ENCODE results near the gene ARHGEF6. TPM values are rescaled to one million over a fixed set of nuclear protein-coding genes. Genes with fewer than 3 reads are reported as not detected.
A peak's percentile ranks its signal among the peaks of the same experiment; 100 is the strongest.
"Not testable (repeated sequence)": the region's sequence is repeated elsewhere in the genome, so short reads cannot be mapped to it uniquely, and the experiment has no call there.

ARHGEF6 gene
- total RNA-seq, 1 donor from 2014 or later: 40.2 TPM

DNA sequence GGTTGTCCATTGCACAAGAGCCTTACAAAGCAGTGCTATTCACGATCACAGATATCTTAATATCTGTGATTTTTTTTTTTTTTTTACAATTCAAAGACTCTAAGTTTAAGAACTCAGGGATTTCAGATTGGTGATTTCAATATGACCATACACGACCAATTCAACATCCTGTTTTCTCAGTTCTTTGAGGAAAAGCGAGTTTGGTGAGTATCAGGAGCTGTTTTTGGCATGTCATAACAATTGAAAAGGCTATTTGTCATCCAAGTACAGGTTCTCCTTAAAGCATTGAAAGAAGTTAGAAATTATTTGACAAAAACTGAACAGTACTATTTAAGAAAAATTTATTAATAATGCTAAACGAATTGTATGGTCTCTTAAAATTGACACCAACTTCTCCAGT is 9.1 kb upstream of the ARHGEF6 start:
- intact Hi-C loops (cut with DNase I): no loop called here
- ATAC-seq: no peak

DNA sequence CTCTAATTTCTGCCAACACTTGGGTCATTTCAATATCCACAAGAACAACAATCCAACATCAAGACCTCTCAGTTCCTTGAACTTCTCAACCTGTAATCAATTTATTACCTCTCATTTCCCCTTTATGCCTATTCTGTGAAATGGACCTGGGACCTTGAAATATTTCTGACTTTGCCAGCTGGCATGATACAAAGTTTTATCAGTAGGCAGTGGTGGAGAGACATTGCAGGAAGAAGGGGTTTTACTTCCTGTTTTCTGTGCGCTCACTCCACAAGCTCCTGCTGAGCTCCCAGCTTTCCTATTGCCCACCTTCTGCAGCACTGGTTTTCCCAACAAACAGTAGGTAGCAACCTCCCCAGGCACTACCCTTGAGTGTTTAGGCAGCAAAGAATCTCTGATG is 3.5 kb upstream of the ARHGEF6 start:
- no peak for ATAC-seq
- DNase-seq (ENCODE audit: missing footprints): no peak
- intact Hi-C loops (cut with DNase I): no loop called here

More for the DNA sequence above, 9.1 kb upstream of the ARHGEF6 start:
- no peak for DNase-seq (ENCODE audit: missing footprints)

DNA sequence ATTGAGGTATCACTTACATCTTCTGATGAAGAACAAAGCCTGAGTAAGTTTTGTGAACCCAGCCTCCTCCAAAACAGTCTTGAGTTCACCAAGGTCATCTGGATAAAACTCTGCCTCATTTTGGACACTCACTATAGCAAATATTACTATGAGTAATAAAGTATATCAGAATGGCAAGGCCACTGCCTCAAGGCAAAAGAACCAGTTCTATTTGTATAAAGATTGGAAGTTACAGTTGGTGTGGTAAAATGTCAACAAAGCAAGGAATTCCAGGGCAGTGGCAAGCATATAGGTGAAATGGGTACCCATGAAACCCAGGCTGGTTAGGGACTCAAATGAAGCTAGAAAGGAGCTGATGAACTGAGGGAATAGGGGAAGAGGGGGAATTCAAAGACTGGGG is 2.4 kb upstream of the ARHGEF6 start:
- no peak for DNase-seq (ENCODE audit: missing footprints)
- intact Hi-C loops (cut with DNase I): no loop called here
- ATAC-seq: no peak

- intact Hi-C loops (cut with DNase I): no loop called here
- peak; percentile 34 for ATAC-seq
- DNase-seq (ENCODE audit: missing footprints): no peak
These were observed 557 bp upstream of the ARHGEF6 start for GRCh38 chrX:136781180-136781797.

DNA sequence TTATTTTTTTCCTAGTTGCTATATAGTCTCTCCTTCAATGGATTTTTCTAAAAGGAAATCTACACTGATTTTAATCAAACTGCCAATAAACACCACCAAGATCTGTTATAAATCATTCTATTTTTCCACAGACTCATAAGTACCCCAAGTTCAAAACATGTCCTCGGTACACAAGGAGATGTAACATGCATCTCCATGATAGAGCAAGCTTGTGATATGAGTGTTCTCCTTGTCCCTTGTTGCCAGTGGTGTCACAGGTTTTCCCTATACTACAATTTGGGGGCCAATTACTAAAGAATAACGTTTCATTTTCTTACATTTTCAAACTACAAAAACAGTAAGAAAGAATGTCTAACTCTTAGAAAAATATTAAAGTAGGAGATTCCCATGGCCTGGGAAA is 491 bp downstream of the ARHGEF6 start:
- DNase-seq (ENCODE audit: missing footprints): no peak
- ATAC-seq: no peak
- intact Hi-C loops (cut with DNase I): no loop called here

DNA sequence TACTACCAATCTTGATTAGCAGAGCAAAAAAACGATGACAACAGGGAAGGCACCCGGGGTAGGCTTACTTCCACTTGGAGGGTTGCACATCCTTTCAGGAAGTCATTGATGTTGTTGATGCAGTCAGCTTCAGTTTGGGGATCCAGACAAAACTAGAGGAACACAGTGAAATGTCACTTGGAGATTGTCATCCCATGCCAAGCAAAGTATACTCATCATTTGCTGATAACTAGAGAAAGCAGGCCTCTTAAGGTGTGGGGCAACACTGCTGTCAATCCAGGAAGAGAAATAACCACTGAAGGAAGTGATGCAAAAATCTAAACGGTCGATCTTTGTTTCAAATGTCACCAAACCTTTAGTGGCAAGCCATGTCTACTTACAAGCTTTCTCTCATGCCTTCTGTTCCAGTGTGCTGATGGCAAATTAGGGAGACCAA is 1.4 kb downstream of the ARHGEF6 start:
- DNase-seq (ENCODE audit: missing footprints) (no peak), ATAC-seq (no peak)
- intact Hi-C loops (cut with DNase I): loop anchor here (5.0 kb wide), 1 partner anchor 33 kb away; no protein-coding TSS in a partner anchor

GRCh38 chrX:136778916-136779315 is 1.8 kb downstream of the ARHGEF6 start:
- intact Hi-C loops (cut with DNase I): loop anchor here (5.0 kb wide), 1 partner anchor 33 kb away; no protein-coding TSS in a partner anchor
- DNase-seq (ENCODE audit: missing footprints) (no peak), ATAC-seq (no peak)

DNA sequence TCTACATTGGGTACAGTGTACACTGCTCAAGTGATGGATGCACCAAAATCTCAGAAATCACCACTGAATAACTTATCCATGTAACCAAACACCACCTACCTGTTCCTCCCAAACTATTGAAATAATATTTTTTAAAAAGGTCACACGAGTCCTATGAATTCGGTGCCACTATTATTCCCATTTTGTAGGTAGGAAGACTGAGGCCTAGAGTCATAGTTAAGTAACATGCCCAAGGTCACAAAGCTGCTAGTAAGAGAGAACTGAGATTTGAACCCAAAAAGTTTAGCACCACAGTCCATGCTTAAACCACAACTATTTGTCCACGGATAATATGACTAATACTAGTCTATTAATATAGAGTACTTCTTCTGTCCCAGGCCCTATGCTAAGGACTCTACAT is 2.7 kb downstream of the ARHGEF6 start:
- intact Hi-C loops (cut with DNase I): loop anchor here (5.0 kb wide), 1 partner anchor 34 kb away; no protein-coding TSS in a partner anchor
- DNase-seq (ENCODE audit: missing footprints): no peak
- no peak for ATAC-seq

DNA sequence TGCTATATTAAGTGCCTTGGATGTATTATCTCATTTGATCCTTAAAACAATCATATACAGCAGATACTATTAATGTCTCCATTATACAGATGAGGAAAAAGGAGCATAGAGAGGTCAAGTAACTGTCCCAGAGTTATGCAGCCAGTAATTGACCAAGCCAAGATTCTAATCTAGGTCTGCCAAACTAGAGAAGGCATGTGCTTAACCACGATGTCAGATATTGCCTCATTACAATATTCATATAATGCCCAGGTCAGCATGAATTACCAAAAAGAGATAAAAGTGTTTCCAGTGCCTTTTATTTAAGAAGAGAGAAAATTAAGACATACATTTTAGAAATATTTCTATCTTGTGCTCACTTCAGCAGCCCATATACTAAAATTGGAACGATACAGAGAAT is 7.1 kb downstream of the ARHGEF6 start:
- no peak for DNase-seq (ENCODE audit: missing footprints)
- ATAC-seq: no peak
- intact Hi-C loops (cut with DNase I): no loop called here

GRCh38 chrX:136771869-136772268 is 8.9 kb downstream of the ARHGEF6 start:
- intact Hi-C loops (cut with DNase I); DNase-seq (ENCODE audit: missing footprints); ATAC-seq: not testable (repeated sequence)

GRCh38 chrX:136768469-136769084 is 12.2 kb downstream of the ARHGEF6 start:
- intact Hi-C loops (cut with DNase I): loop anchor here (10.0 kb wide), 1 partner anchor 54 kb away; no protein-coding TSS in a partner anchor
- ATAC-seq (peak; percentile 19), DNase-seq (ENCODE audit: missing footprints) (peak; percentile 75)

GRCh38 chrX:136767104-136767941 is 13.4 kb downstream of the ARHGEF6 start:
- DNase-seq (ENCODE audit: missing footprints) (peak; percentile 87), ATAC-seq (peak; percentile 90)
- intact Hi-C loops (cut with DNase I): loop anchor here (1.0 to 10.0 kb wide), 2 partner anchors 36 to 53 kb away; no protein-coding TSS in a partner anchor

- intact Hi-C loops (cut with DNase I): loop anchor here (1.0 to 10.0 kb wide), 2 partner anchors 35 to 52 kb away; no protein-coding TSS in a partner anchor
- peak; percentile 63 for ATAC-seq
- DNase-seq (ENCODE audit: missing footprints): no peak
These were observed 14.0 kb downstream of the ARHGEF6 start for GRCh38 chrX:136766785-136767103.

- intact Hi-C loops (cut with DNase I): loop anchor here (10.0 kb wide), 1 partner anchor 51 kb away; no protein-coding TSS in a partner anchor
- peak; percentile 18 for ATAC-seq
These were observed 14.8 kb downstream of the ARHGEF6 start for GRCh38 chrX:136765821-136766356.

GRCh38 chrX:136764206-136764605 is 16.5 kb downstream of the ARHGEF6 start:
- intact Hi-C loops (cut with DNase I): loop anchor here (10.0 kb wide), 1 partner anchor 49 kb away; no protein-coding TSS in a partner anchor
- ATAC-seq (no peak), DNase-seq (ENCODE audit: missing footprints) (no peak)

More at GRCh38 chrX:136765821-136766356, 14.8 kb downstream of the ARHGEF6 start:
- DNase-seq (ENCODE audit: missing footprints): no peak

GRCh38 chrX:136762820-136763452 is 17.8 kb downstream of the ARHGEF6 start:
- DNase-seq (ENCODE audit: missing footprints): no peak
- no peak for ATAC-seq
- intact Hi-C loops (cut with DNase I): loop anchor here (10.0 kb wide), 1 partner anchor 48 kb away; no protein-coding TSS in a partner anchor

DNA sequence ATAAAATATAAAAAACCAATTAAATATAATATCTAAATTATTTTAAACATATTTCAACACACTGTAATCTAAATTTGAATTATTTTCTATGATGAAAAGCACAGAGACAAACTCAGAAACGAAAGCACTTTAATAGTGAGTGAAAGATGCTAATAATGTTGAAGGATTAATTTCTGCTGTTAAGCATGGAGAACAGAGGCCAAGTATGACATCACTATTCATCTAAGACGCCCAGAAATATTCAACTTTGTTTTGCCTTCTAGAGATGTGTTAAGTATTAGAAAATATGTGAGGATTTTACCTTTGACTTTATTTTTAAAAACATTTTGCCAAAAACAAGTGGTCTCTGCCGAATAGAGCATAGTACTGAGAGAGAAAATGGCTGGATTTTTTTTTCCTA is 19.3 kb downstream of the ARHGEF6 start:
- no peak for ATAC-seq
- no peak for DNase-seq (ENCODE audit: missing footprints)
- intact Hi-C loops (cut with DNase I): loop anchor here (10.0 kb wide), 1 partner anchor 47 kb away; no protein-coding TSS in a partner anchor

DNA sequence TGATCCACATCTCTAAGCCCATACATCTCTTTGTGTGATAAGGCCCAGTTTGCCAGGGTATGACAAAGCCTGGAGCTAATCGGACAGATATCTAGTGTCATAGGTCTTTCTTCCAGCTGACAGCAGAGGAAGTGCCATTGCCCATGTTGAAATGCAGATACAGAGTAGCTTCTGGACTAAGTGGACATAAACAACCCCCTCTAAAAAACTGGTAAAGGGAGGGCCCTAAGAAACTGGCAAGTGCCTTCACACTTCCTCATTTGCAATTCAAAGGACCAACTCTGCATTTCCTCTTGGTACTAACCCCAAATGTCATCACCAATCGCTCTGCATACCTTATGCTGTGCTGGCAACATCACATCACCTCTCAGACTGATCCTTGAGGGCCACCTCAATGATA is 20.8 kb downstream of the ARHGEF6 start:
- intact Hi-C loops (cut with DNase I): loop anchor here (10.0 kb wide), 1 partner anchor 45 kb away; no protein-coding TSS in a partner anchor
- no peak for ATAC-seq
- DNase-seq (ENCODE audit: missing footprints): no peak
